DOHH2 (cell line): Measurements from ENCODE around the gene SEC22C.

ENCODE experiments used
- EZH2phosphoT487 ChIP-seq: fragments of 200-600 bp; sonication (generic); IDR thresholded peaks from 2 replicates; pipeline ENCODE4 v1.6.1; 2017; ENCODE audit warnings: borderline replicate concordance, mild to moderate bottlenecking, antibody characterized with exemption, low read length, moderate library complexity, mixed read lengths
- TF ChIP-seq, protein P1 (sequence below): fragments of 200-600 bp; sonication (generic); IDR thresholded peaks from one replicate; pipeline ENCODE4 v1.5.1; 2014; ENCODE audit warnings: antibody characterized with exemption, mild to moderate bottlenecking, low read depth, low read length; ENCODE audit not compliant: poor library complexity, severe bottlenecking

DNA sequence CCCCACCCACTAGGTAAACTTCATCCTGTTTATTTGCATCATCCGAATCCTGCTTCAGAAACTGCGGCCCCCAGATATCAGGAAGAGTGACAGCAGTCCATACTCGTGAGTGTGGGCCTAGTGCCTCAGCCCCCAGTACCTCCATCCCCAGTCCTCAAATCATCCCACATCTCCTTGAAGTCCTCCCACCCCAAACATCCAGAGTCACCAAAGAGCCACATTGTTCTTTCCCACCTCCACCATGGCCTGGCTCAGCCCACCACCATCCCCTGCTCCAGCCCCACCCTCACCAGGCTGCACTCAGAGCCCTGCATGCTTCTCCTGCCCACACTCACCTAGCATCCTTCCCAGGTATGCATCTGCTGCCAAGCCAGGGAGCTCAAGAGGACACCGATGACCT is 49.5 kb downstream of the SEC22C start:
- TF ChIP-seq, protein P1, sequence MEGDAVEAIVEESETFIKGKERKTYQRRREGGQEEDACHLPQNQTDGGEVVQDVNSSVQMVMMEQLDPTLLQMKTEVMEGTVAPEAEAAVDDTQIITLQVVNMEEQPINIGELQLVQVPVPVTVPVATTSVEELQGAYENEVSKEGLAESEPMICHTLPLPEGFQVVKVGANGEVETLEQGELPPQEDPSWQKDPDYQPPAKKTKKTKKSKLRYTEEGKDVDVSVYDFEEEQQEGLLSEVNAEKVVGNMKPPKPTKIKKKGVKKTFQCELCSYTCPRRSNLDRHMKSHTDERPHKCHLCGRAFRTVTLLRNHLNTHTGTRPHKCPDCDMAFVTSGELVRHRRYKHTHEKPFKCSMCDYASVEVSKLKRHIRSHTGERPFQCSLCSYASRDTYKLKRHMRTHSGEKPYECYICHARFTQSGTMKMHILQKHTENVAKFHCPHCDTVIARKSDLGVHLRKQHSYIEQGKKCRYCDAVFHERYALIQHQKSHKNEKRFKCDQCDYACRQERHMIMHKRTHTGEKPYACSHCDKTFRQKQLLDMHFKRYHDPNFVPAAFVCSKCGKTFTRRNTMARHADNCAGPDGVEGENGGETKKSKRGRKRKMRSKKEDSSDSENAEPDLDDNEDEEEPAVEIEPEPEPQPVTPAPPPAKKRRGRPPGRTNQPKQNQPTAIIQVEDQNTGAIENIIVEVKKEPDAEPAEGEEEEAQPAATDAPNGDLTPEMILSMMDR = no peak
- TF ChIP-seq EZH2phosphoT487 = no peak
